ENCODE measurements around the gene ZNF318.

ZNF318 gene

GRCh38 chr6:43394982-43395381 is 25.5 kb upstream of the ZNF318 start:
- TF ChIP-seq GATA2 (IDR thresholded peaks at IDR 0.05; ENCODE audit: low read depth, low read length) (no peak), GATA3 (IDR thresholded peaks at IDR 0.05; ENCODE audit: low read depth, low read length) (no peak)

GRCh38 chr6:43393602-43394001 is 24.2 kb upstream of the ZNF318 start:
- TF ChIP-seq GATA2 (IDR thresholded peaks at IDR 0.05; ENCODE audit: low read depth, low read length) (no peak), GATA3 (IDR thresholded peaks at IDR 0.05; ENCODE audit: low read depth, low read length) (no peak)

GRCh38 chr6:43391440-43392031 is 22.1 kb upstream of the ZNF318 start:
- TF ChIP-seq GATA3 (IDR thresholded peaks at IDR 0.05; ENCODE audit: low read depth, low read length) (peak; percentile 58), GATA2 (IDR thresholded peaks at IDR 0.05; ENCODE audit: low read depth, low read length) (peak; percentile 86)

- TF ChIP-seq GATA3 (IDR thresholded peaks at IDR 0.05; ENCODE audit: low read depth, low read length): no peak
- no peak for TF ChIP-seq GATA2 (IDR thresholded peaks at IDR 0.05; ENCODE audit: low read depth, low read length)
Measured at GRCh38 chr6:43389730-43390295, 20.4 kb upstream of the ZNF318 start.

- no peak for TF ChIP-seq GATA2 (IDR thresholded peaks at IDR 0.05; ENCODE audit: low read depth, low read length)
- no peak for TF ChIP-seq GATA3 (IDR thresholded peaks at IDR 0.05; ENCODE audit: low read depth, low read length)
Measured at GRCh38 chr6:43386492-43386891, 17.0 kb upstream of the ZNF318 start.

- no peak for TF ChIP-seq GATA3 (IDR thresholded peaks at IDR 0.05; ENCODE audit: low read depth, low read length)
- TF ChIP-seq GATA2 (IDR thresholded peaks at IDR 0.05; ENCODE audit: low read depth, low read length): no peak
Measured at GRCh38 chr6:43383021-43383667, 13.7 kb upstream of the ZNF318 start.

- TF ChIP-seq GATA3 (IDR thresholded peaks at IDR 0.05; ENCODE audit: low read depth, low read length) (no peak), GATA2 (IDR thresholded peaks at IDR 0.05; ENCODE audit: low read depth, low read length) (no peak)
Measured at GRCh38 chr6:43378631-43379030, 9.2 kb upstream of the ZNF318 start.

GRCh38 chr6:43377710-43378229 is 8.3 kb upstream of the ZNF318 start:
- TF ChIP-seq GATA3 (IDR thresholded peaks at IDR 0.05; ENCODE audit: low read depth, low read length): no peak

GRCh38 chr6:43376551-43376981 is 7.1 kb upstream of the ZNF318 start:
- TF ChIP-seq GATA2 (IDR thresholded peaks at IDR 0.05; ENCODE audit: low read depth, low read length) (no peak), GATA3 (IDR thresholded peaks at IDR 0.05; ENCODE audit: low read depth, low read length) (no peak)

GRCh38 chr6:43375693-43376092 is 6.2 kb upstream of the ZNF318 start:
- TF ChIP-seq GATA2 (IDR thresholded peaks at IDR 0.05; ENCODE audit: low read depth, low read length): no peak
- no peak for TF ChIP-seq GATA3 (IDR thresholded peaks at IDR 0.05; ENCODE audit: low read depth, low read length)

GRCh38 chr6:43373252-43373875 is 3.9 kb upstream of the ZNF318 start:
- no peak for TF ChIP-seq GATA2 (IDR thresholded peaks at IDR 0.05; ENCODE audit: low read depth, low read length)
- TF ChIP-seq GATA3 (IDR thresholded peaks at IDR 0.05; ENCODE audit: low read depth, low read length): no peak

GRCh38 chr6:43368259-43369160 is 937 bp downstream of the ZNF318 start:
- TF ChIP-seq GATA2 (IDR thresholded peaks at IDR 0.05; ENCODE audit: low read depth, low read length) (no peak), GATA3 (IDR thresholded peaks at IDR 0.05; ENCODE audit: low read depth, low read length) (no peak)

GRCh38 chr6:43367245-43367984 is 2.0 kb downstream of the ZNF318 start:
- TF ChIP-seq GATA3 (IDR thresholded peaks at IDR 0.05; ENCODE audit: low read depth, low read length) (no peak), GATA2 (IDR thresholded peaks at IDR 0.05; ENCODE audit: low read depth, low read length) (no peak)
